Upper lobe of left lung (tissue), 4 donors: ENCODE data around the gene EFEMP2.
A peak's percentile ranks its signal among the peaks of the same experiment; 100 is the strongest.

ENCODE experiments used
- CTCF ChIP-seq, 6 experiments: fragments of 450-650 bp in 4 of 6; fragments of 200-600 bp in 2 of 6; sonication (generic) in 2 of 6; IDR thresholded peaks; one replicate each; pipeline ENCODE4 v1.5.1; 2016 to 2019; ENCODE audit warnings: antibody characterized with exemption in 6 of 6
- EP300 ChIP-seq, 4 donors: sonication (generic); formaldehyde crosslinking; IDR thresholded peaks; one replicate each; pipeline ENCODE4 v1.5.1; 2017; ENCODE audit warnings: antibody characterized with exemption in 4 of 4, control low read depth in 2 of 4
- POLR2A ChIP-seq, 4 donors: fragments of 450-650 bp; IDR thresholded peaks; one replicate each; pipeline ENCODE4 v1.5.1; 2016 to 2017; ENCODE audit warnings: antibody characterized with exemption in 4 of 4, mild to moderate bottlenecking in 2 of 4
- POLR2AphosphoS5 ChIP-seq, 2 donors: sonication (generic); formaldehyde crosslinking; IDR thresholded peaks; one replicate each; pipeline ENCODE4 v1.5.1; 2017; ENCODE audit warnings: antibody characterized with exemption in 2 of 2

DNA sequence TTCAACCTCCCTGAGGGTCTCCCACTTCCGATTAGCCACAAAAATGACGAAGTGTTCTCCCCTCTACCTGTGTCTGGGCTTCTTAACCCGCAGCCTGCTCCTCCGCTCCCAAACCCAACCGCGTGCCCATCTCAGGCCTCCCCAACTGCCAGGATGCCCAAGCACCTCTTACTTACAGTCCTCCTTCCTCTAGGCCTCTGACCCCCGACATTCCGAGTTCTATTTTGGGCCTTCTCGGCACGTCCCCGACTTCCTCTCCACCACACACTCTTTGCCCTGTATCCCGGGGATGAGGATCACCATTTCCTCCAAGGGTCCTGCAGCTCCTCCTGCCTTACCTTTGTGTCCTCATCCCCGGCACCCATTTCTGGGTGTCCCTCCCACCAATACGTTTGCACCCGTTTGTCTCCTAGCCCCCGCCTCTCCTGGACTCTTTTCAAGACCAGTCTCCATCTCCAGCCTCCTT, 12.8 kb downstream of the EFEMP2 start:
- TF ChIP-seq EP300 (IDR thresholded peaks at IDR 0.05) = no peak
- TF ChIP-seq CTCF (IDR thresholded peaks at IDR 0.05) = no peak
- peak in 1 of 4 donors; percentile 9 for TF ChIP-seq POLR2A (IDR thresholded peaks at IDR 0.05)
- TF ChIP-seq POLR2AphosphoS5 (IDR thresholded peaks at IDR 0.05) = no peak
